Measurements from ENCODE around the gene RANGAP1.

GRCh38 chr22:41274856-41275255 lies 11.1 kb downstream of the RANGAP1 start:
- TF ChIP-seq, protein P1, sequence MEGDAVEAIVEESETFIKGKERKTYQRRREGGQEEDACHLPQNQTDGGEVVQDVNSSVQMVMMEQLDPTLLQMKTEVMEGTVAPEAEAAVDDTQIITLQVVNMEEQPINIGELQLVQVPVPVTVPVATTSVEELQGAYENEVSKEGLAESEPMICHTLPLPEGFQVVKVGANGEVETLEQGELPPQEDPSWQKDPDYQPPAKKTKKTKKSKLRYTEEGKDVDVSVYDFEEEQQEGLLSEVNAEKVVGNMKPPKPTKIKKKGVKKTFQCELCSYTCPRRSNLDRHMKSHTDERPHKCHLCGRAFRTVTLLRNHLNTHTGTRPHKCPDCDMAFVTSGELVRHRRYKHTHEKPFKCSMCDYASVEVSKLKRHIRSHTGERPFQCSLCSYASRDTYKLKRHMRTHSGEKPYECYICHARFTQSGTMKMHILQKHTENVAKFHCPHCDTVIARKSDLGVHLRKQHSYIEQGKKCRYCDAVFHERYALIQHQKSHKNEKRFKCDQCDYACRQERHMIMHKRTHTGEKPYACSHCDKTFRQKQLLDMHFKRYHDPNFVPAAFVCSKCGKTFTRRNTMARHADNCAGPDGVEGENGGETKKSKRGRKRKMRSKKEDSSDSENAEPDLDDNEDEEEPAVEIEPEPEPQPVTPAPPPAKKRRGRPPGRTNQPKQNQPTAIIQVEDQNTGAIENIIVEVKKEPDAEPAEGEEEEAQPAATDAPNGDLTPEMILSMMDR (IDR thresholded peaks at IDR 0.05; ENCODE audit: control extremely low read depth in 1 of 3, insufficient read depth in 1 of 3, low read depth in 1 of 3, low read length in 3 of 3): no peak
- TF ChIP-seq EGR1 (IDR thresholded peaks at IDR 0.05; ENCODE audit: borderline replicate concordance, low read depth, low read length) (no peak), MAX (IDR thresholded peaks at IDR 0.05) (no peak), USF2 (IDR thresholded peaks at IDR 0.05; ENCODE audit: low read length) (no peak), SP1 (IDR thresholded peaks at IDR 0.05; ENCODE audit: low read depth, low read length) (no peak), SIN3A (conservative IDR thresholded peaks at IDR 0.05 in 1 of 2, IDR thresholded peaks at IDR 0.05 in 1 of 2; ENCODE audit: low read depth in 1 of 2, low read length in 2 of 2) (no peak), HDAC2 (IDR thresholded peaks at IDR 0.05; ENCODE audit: borderline replicate concordance in 1 of 2, low read depth in 2 of 2, low read length in 2 of 2) (no peak), CREB1 (IDR thresholded peaks at IDR 0.05) (no peak), POLR2A (IDR thresholded peaks at IDR 0.05; ENCODE audit: control extremely low read depth in 1 of 2, low read depth in 2 of 2, low read length in 2 of 2) (no peak), RFX5 (IDR thresholded peaks at IDR 0.05; ENCODE audit: borderline replicate concordance, low read depth, low read length) (no peak), GTF2F1 (IDR thresholded peaks at IDR 0.05; ENCODE audit: borderline replicate concordance, low read depth, low read length) (no peak), CHD1 (IDR thresholded peaks at IDR 0.05; ENCODE audit: low read depth, low read length) (no peak)
